GM12892 (cell line): ENCODE results near the gene KRT222.

ENCODE experiments used
- POLR2A ChIP-seq: IDR thresholded peaks from 2 replicates; pipeline ENCODE4 v1.6.1; 2011; ENCODE audit warnings: low read depth, low read length, control low read depth
- TAF1 ChIP-seq: IDR thresholded peaks from 2 replicates; pipeline ENCODE4 v1.6.1; 2011; ENCODE audit warnings: low read depth, mild to moderate bottlenecking, control low read depth, low read length, borderline replicate concordance

- TF ChIP-seq POLR2A (no peak), TAF1 (no peak)
These were observed 19.0 kb downstream of the KRT222 start for GRCh38 chr17:40645943-40646342.
